ENCODE results near the gene PIP4K2C.
"Not testable (repeated sequence)": the region's sequence is repeated elsewhere in the genome, so short reads cannot be mapped to it uniquely, and the experiment has no call there.

PIP4K2C gene

DNA sequence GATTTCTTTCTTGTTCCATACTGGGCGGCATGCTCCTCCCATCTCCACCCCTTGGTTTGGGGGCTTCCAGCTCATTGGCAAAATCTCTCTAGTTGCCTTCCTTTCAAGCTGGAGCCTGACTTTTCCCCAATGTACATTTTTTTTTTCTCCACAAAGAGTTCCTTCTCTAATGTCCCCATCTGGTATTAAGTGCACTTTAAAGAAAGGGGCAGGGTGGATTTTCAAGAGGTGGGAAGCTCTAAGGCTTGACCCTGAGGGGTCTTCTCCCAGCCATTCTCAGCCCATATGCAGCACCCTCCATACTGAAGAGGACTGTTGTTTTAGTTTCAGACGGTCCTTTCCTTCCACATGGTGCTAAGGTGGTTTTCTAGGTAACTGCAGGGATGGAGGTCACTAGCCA is 5.8 kb upstream of the PIP4K2C start:
- TF ChIP-seq MYC (IDR thresholded peaks at IDR 0.05; ENCODE audit: low read depth, low read length), result no peak
- H3K4me3 ChIP-seq (ENCODE audit: low read depth, low read length), result no peak overlapping the region
- DNase-seq (ENCODE audit: low read depth), result no peak

DNA sequence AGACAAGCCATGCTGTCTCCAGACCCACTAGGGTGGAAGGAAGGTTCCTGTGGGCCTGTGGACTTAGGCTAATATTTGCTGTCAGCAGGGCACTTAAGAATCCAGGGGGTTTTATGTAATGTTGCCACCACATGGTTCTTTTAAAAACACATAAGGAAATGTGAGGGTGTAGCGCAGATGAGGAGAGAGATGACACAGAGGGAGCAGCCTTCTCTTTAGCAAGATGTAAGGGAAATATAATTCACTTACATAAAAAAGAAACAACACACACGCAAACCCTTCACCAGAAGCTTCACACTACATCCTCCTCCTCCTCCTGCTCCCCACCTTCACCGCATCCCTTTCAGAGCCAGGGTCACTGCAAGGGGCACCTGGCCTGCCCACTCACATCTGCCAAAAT is 4.9 kb upstream of the PIP4K2C start:
- TF ChIP-seq, protein P1, sequence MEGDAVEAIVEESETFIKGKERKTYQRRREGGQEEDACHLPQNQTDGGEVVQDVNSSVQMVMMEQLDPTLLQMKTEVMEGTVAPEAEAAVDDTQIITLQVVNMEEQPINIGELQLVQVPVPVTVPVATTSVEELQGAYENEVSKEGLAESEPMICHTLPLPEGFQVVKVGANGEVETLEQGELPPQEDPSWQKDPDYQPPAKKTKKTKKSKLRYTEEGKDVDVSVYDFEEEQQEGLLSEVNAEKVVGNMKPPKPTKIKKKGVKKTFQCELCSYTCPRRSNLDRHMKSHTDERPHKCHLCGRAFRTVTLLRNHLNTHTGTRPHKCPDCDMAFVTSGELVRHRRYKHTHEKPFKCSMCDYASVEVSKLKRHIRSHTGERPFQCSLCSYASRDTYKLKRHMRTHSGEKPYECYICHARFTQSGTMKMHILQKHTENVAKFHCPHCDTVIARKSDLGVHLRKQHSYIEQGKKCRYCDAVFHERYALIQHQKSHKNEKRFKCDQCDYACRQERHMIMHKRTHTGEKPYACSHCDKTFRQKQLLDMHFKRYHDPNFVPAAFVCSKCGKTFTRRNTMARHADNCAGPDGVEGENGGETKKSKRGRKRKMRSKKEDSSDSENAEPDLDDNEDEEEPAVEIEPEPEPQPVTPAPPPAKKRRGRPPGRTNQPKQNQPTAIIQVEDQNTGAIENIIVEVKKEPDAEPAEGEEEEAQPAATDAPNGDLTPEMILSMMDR (IDR thresholded peaks at IDR 0.05; ENCODE audit: low read depth, low read length), result no peak
- TF ChIP-seq POLR2A (IDR thresholded peaks at IDR 0.05; ENCODE audit: extremely low read depth, insufficient read length) (no peak), MYC (IDR thresholded peaks at IDR 0.05; ENCODE audit: low read depth, low read length) (no peak)
- TF ChIP-seq, protein P2, sequence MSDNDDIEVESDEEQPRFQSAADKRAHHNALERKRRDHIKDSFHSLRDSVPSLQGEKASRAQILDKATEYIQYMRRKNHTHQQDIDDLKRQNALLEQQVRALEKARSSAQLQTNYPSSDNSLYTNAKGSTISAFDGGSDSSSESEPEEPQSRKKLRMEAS (IDR thresholded peaks at IDR 0.05; ENCODE audit: low read depth, low read length), result no peak
- H3K4me3 ChIP-seq (ENCODE audit: low read depth, low read length), result no peak overlapping the region
- no peak for DNase-seq (ENCODE audit: low read depth)

DNA sequence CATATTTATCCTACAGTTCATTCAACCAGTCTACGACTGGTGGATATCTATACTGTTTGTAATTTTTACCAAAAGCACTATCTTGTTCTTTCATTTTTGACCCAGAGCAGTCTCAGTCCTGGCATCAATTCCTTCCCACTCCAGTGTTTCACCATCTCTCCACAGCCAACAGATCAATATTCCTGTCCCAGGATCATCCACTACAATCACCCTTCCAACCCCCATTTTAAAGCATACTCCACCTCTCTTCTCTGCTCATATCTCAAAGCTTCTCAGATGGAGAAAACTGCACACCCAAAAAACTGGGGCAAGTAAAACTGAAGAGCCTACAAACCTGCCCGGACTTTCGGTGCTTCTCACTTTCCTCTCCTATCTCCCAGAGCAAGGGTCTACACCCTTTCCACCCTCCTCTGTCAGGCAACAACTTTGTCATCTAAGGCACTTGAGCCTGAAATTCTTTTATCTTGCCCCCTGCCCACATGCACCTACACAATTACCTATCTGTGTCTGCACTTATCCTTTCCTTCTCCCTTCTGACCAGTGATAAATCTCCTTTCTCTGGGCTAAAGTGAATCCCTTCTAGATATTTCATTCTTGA is 4.1 kb upstream of the PIP4K2C start:
- no peak overlapping the region for H3K4me3 ChIP-seq (ENCODE audit: low read depth, low read length)
- TF ChIP-seq, protein P1 (IDR thresholded peaks at IDR 0.05; ENCODE audit: low read depth, low read length), result no peak
- TF ChIP-seq POLR2A (IDR thresholded peaks at IDR 0.05; ENCODE audit: extremely low read depth, insufficient read length) (no peak), MYC (IDR thresholded peaks at IDR 0.05; ENCODE audit: low read depth, low read length) (no peak)
- TF ChIP-seq, protein P2 (IDR thresholded peaks at IDR 0.05; ENCODE audit: low read depth, low read length), result no peak
- DNase-seq (ENCODE audit: low read depth), result no peak

DNA sequence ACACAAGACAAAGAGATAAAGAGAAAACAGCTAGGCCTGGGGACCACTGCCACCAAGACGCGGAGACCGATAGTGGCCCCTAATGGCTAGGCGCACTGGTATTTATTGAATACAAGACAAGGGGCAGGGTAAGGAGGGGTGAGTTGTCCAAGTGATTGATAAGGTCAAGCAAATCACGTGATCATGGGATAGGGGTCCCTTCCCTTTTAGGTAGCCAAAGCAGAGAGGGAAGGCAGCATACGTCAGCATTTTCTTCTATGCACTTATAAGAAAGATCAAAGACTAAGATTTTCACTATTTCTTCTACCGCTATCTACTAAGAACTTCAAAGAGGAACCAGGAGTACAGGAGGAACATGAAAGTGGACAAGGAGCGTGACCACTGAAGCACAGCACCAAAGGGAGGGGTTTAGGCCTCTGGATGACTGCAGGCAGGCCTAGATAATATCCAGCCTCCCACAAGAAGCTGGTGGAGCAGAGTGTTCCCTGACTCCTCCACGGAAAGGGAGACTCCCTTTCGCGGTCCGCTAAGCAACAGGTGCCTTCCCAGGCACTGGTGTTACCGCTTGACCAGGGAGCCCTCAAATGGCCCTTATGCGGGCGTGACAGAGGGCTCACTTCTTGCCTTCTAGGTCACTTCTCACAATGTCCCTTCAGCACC is 1.9 kb upstream of the PIP4K2C start:
- DNase-seq (ENCODE audit: low read depth), result not testable (repeated sequence)

DNA sequence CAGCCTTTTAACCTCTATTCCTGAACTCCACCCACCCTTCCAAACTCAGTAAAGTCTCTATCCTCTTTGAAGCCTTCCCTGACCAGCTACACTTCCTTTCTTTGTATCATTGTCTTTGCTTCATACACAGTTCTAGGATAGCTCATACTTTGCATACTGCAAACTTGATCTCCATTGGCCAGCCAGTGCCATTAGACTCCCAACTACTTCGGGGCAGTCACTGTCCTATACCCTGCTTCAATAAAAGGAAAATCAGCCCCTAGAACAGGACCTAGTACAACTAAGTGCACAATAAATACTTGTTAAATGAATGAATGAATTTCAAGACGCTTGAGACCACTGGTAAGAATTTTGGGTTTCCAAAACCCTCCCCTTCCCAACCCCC is 521 bp upstream of the PIP4K2C start:
- H3K4me3 ChIP-seq (ENCODE audit: low read depth, low read length), result peak overlapping the region; percentile 74
- no peak for DNase-seq (ENCODE audit: low read depth)
- TF ChIP-seq MYC (IDR thresholded peaks at IDR 0.05; ENCODE audit: low read depth, low read length) (no peak), POLR2A (IDR thresholded peaks at IDR 0.05; ENCODE audit: extremely low read depth, insufficient read length) (no peak)
- TF ChIP-seq, protein P1 (IDR thresholded peaks at IDR 0.05; ENCODE audit: low read depth, low read length), result no peak
- TF ChIP-seq, protein P2 (IDR thresholded peaks at IDR 0.05; ENCODE audit: low read depth, low read length), result no peak

More for the DNA sequence above, 1.9 kb upstream of the PIP4K2C start:
- not testable (repeated sequence) for H3K4me3 ChIP-seq (ENCODE audit: low read depth, low read length)

DNA sequence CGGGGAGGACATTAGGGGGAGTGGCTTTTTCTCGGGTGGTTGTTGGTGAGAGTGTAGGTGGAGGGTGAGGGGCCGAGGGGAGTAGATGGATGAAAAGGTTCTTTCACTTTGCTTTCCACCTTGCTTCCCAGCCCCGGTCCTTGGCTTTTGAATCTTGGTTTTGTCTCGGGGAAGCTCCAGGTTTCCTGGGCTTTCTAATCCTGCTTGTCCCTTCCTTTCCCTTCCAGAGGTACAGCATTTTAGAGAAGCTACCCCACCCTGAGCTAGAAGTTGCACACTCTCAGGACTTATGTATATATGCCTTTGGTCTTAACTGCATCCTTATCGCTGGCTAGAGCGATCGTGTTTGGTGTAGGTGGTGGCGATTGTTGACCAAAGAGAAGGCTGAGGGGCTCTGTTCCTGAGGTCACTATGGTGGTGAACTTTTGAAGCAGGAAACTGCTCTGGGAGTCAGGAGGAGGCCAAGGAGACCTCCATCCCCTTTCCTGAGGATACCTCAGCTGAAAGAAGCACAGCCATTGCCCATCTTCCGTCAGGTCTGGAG is 862 bp downstream of the PIP4K2C start:
- TF ChIP-seq POLR2A (IDR thresholded peaks at IDR 0.05; ENCODE audit: extremely low read depth, insufficient read length) (no peak), MYC (IDR thresholded peaks at IDR 0.05; ENCODE audit: low read depth, low read length) (no peak)
- TF ChIP-seq, protein P2 (IDR thresholded peaks at IDR 0.05; ENCODE audit: low read depth, low read length), result no peak
- TF ChIP-seq, protein P1 (IDR thresholded peaks at IDR 0.05; ENCODE audit: low read depth, low read length), result no peak

More for the DNA sequence above, 862 bp downstream of the PIP4K2C start:
- peak overlapping the region; percentile 74 for H3K4me3 ChIP-seq (ENCODE audit: low read depth, low read length)
- DNase-seq (ENCODE audit: low read depth), result no peak

Measured in NB4 (cell line).